Measurements from ENCODE around the gene UGT1A9. TPM values are rescaled to one million over a fixed set of nuclear protein-coding genes. Genes with fewer than 3 reads are reported as not detected.

The UGT1A9 gene
- total RNA-seq, 1 experiment from 2014 or later, result not detected

DNA sequence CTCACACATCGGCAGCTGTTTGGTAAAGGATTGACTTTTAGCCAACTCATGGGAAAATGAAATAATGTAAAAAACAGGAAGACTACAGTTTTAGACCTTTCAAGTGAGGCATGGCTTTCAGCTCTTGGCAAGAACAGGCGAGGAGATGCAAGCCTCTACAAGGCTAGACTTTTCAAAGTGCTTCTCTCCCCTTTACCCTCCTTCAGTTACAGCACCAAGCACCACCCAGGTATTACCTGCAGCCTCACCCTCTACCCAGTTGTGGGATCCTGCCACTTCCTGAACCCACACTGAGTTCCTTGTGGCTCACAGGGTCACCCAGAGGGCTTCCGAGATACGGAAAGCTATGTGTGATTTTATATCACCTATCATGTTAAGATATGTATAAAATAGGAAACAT is 20.7 kb upstream of the UGT1A9 start:
- H3K9me2 ChIP-seq (ENCODE audit: insufficient read depth), result no peaks in the 10 kb centered on the region
- peak overlapping the region; percentile 75 for H3K27ac ChIP-seq
- CTCF ChIA-PET, result interaction anchor here (0.6 kb wide), 1 partner anchor 44 kb away, joined by 3 read pairs; no protein-coding TSS in a partner anchor
- H4K20me1 ChIP-seq (ENCODE audit: insufficient read depth), result no peaks in the 10 kb centered on the region
- peak overlapping the region; percentile 58 for H3K4me2 ChIP-seq
- peaks cover 24% of the 10 kb centered on the region for H3F3A ChIP-seq (ENCODE audit: insufficient read depth, low read depth)
- H3K9me3 ChIP-seq (ENCODE audit: insufficient read depth, low read depth), result peaks cover 14% of the 10 kb centered on the region
- no peaks in the 10 kb centered on the region for H3K27me3 ChIP-seq (ENCODE audit: insufficient read depth, low read depth)
- no peaks in the 10 kb centered on the region for H3K79me2 ChIP-seq (ENCODE audit: low read depth)
- BruUV-seq (replicated peaks), result no TSS peak
- TF ChIP-seq, protein P1, sequence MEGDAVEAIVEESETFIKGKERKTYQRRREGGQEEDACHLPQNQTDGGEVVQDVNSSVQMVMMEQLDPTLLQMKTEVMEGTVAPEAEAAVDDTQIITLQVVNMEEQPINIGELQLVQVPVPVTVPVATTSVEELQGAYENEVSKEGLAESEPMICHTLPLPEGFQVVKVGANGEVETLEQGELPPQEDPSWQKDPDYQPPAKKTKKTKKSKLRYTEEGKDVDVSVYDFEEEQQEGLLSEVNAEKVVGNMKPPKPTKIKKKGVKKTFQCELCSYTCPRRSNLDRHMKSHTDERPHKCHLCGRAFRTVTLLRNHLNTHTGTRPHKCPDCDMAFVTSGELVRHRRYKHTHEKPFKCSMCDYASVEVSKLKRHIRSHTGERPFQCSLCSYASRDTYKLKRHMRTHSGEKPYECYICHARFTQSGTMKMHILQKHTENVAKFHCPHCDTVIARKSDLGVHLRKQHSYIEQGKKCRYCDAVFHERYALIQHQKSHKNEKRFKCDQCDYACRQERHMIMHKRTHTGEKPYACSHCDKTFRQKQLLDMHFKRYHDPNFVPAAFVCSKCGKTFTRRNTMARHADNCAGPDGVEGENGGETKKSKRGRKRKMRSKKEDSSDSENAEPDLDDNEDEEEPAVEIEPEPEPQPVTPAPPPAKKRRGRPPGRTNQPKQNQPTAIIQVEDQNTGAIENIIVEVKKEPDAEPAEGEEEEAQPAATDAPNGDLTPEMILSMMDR (conservative IDR thresholded peaks at IDR 0.05), result no peak
- no peak for TF ChIP-seq EZH2 (IDR thresholded peaks at IDR 0.05; ENCODE audit: low read depth)
- peak; percentile 52 to 89 for DNase-seq
- POLR2A ChIA-PET (ENCODE audit: unreplicated experiment), result no interaction called here
- peaks cover 47% of the 10 kb centered on the region for H3K4me1 ChIP-seq (replicated peaks; ENCODE audit: insufficient read depth)
- intact Hi-C loops (cut with micrococcal nuclease; ENCODE audit: unreplicated experiment), result no loop called here
- no peaks in the 10 kb centered on the region for H3K36me3 ChIP-seq (ENCODE audit: low read depth)
- H3K4me3 ChIP-seq, result peak overlapping the region; percentile 7; the same call in 1 of the 2 replicates
- H2AFZ ChIP-seq, result peak overlapping the region; percentile 28

DNA sequence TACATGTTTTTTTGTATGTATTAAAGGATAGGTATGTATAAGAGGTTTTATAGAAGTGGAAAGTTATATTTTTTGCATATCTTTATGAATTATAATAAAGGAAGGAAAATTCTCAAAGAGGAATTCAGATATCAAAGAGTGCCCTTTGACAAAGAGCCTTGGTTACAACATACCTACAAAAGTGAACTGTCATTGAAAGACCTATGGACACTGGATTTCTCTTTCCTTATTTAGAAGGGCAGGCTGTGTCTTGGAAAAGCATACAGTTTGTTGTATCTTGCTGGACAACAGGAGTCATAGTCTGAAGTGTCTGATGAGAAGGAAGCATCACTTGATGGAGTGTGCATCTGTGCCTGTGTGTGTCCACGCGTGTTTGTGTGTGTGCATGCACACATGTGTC is 20.3 kb upstream of the UGT1A9 start:
- Histone ChIP-seq H3K36me3 (ENCODE audit: low read depth) (no peaks in the 10 kb centered on the region), H3K27me3 (ENCODE audit: insufficient read depth, low read depth) (no peaks in the 10 kb centered on the region), H3K9me2 (ENCODE audit: insufficient read depth) (no peaks in the 10 kb centered on the region), H3K4me2 (peak overlapping the region; percentile 58), H3K79me2 (ENCODE audit: low read depth) (no peaks in the 10 kb centered on the region), H4K20me1 (ENCODE audit: insufficient read depth) (no peaks in the 10 kb centered on the region), H3K27ac (peak overlapping the region; percentile 75), H2AFZ (peak overlapping the region; percentile 28; the same call in 1 of the 2 replicates), H3K4me1 (replicated peaks; ENCODE audit: insufficient read depth) (peaks cover 47% of the 10 kb centered on the region), H3K9me3 (ENCODE audit: insufficient read depth, low read depth) (peaks cover 9% of the 10 kb centered on the region; the same call in 1 of the 2 replicates), H3F3A (ENCODE audit: insufficient read depth, low read depth) (peaks cover 24% of the 10 kb centered on the region), H3K4me3 (peak overlapping the region; percentile 7; the same call in 1 of the 2 replicates)
- intact Hi-C loops (cut with micrococcal nuclease; ENCODE audit: unreplicated experiment), result no loop called here
- TF ChIP-seq EZH2 (IDR thresholded peaks at IDR 0.05; ENCODE audit: low read depth), result no peak
- TF ChIP-seq, protein P1 (conservative IDR thresholded peaks at IDR 0.05), result no peak
- peak in 1 of 2 experiments; percentile 64 for DNase-seq
- no TSS peak for BruUV-seq (replicated peaks)
- POLR2A ChIA-PET (ENCODE audit: unreplicated experiment), result no interaction called here
- CTCF ChIA-PET, result interaction anchor here (0.6 kb wide), 1 partner anchor 44 kb away, joined by 3 read pairs; no protein-coding TSS in a partner anchor

DNA sequence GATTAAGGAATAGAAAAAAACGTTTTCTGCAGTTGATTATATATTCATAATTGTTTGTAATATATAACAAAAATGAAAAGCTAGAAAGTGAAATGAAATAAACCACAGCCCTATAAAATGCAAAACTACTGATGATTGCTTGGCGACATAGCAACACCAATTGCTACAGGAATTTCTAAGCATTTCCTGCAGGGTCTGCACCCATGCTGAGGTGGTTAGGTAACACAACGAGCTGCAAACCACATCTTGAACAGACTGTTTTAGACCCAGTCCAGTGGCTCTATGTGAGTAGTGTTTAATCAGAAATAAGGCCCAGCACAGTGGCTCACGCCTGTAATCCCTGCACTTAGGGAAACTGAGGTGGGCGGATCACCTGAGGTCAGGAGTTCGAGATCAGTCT is 17.2 kb upstream of the UGT1A9 start:
- no peak overlapping the region for H3K4me2 ChIP-seq
- BruUV-seq (replicated peaks), result no TSS peak
- no peaks in the 10 kb centered on the region for H4K20me1 ChIP-seq (ENCODE audit: insufficient read depth)
- intact Hi-C loops (cut with micrococcal nuclease; ENCODE audit: unreplicated experiment), result no loop called here
- H3F3A ChIP-seq (ENCODE audit: insufficient read depth, low read depth), result peaks cover 24% of the 10 kb centered on the region
- no peaks in the 10 kb centered on the region for H3K36me3 ChIP-seq (ENCODE audit: low read depth)
- peaks cover 45% of the 10 kb centered on the region for H3K4me1 ChIP-seq (replicated peaks; ENCODE audit: insufficient read depth)
- no peaks in the 10 kb centered on the region for H3K27me3 ChIP-seq (ENCODE audit: insufficient read depth, low read depth)
- ChIA-PET CTCF (no interaction called here), POLR2A (ENCODE audit: unreplicated experiment) (no interaction called here)
- no peak overlapping the region for H3K4me3 ChIP-seq
- no peak overlapping the region for H3K27ac ChIP-seq
- no peak overlapping the region for H2AFZ ChIP-seq
- DNase-seq, result no peak
- H3K9me3 ChIP-seq (ENCODE audit: insufficient read depth, low read depth), result no peaks in the 10 kb centered on the region; the same call in 1 of the 2 replicates
- no peaks in the 10 kb centered on the region for H3K79me2 ChIP-seq (ENCODE audit: low read depth)
- H3K9me2 ChIP-seq (ENCODE audit: insufficient read depth), result no peaks in the 10 kb centered on the region
- no peak for TF ChIP-seq EZH2 (IDR thresholded peaks at IDR 0.05; ENCODE audit: low read depth)
- TF ChIP-seq, protein P1 (conservative IDR thresholded peaks at IDR 0.05), result no peak

Data from PC-9 (cell line).